ENCODE measurements around the gene RAC3.

DNA sequence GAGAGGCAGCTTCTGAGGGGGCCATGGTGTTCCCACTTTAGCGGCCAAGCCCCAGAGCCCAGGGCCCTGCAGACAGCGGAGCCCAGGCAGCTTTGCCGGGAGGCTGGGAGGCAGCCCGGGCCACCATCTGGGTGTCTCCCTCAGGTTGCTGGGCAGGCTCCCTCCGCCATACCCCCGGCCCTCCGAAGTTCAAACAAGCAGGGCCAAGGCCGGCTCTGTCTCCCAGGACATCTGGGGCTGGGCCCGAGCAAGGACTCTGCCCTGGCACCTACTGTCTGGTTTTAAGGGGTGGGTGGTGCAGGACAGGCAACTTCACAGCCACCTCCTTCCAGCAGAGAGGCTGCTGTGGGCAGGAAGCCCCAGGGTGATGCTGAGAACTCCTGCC, 31.5 kb downstream of the RAC3 start:
- TF ChIP-seq, protein P1, sequence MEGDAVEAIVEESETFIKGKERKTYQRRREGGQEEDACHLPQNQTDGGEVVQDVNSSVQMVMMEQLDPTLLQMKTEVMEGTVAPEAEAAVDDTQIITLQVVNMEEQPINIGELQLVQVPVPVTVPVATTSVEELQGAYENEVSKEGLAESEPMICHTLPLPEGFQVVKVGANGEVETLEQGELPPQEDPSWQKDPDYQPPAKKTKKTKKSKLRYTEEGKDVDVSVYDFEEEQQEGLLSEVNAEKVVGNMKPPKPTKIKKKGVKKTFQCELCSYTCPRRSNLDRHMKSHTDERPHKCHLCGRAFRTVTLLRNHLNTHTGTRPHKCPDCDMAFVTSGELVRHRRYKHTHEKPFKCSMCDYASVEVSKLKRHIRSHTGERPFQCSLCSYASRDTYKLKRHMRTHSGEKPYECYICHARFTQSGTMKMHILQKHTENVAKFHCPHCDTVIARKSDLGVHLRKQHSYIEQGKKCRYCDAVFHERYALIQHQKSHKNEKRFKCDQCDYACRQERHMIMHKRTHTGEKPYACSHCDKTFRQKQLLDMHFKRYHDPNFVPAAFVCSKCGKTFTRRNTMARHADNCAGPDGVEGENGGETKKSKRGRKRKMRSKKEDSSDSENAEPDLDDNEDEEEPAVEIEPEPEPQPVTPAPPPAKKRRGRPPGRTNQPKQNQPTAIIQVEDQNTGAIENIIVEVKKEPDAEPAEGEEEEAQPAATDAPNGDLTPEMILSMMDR (IDR thresholded peaks at IDR 0.05), result no peak
- TF ChIP-seq POLR2AphosphoS5 (IDR thresholded peaks at IDR 0.05) (no peak), POLR2A (IDR thresholded peaks at IDR 0.05) (no peak)
